SK-N-SH treated with all-trans-retinoic acid at 6 μM for 48 hours (cell line): ENCODE data around the gene AMZ1.

Experiments used
- ATAC-seq: fragments of 200-7000 bp; cut with Tn5 transposase; 3 replicates; pipeline ENCODE4 v1.9.1; 2020; ENCODE audit warnings: mild to moderate bottlenecking, moderate library complexity
- CSDC2 ChIP-seq: fragments of 250-450 bp; sonication (Bioruptor Pico); IDR thresholded peaks from 2 replicates; pipeline ENCODE4 v1.5.0; 2020; ENCODE audit warnings: mild to moderate bottlenecking, moderate library complexity
- ESRRG ChIP-seq: fragments of 250-450 bp; sonication (Bioruptor Pico); IDR thresholded peaks from 2 replicates; pipeline ENCODE4 v1.6.1; 2021; ENCODE audit warnings: mild to moderate bottlenecking
- PPARA ChIP-seq: fragments of 250-450 bp; sonication (Bioruptor Pico); IDR thresholded peaks from 2 replicates; pipeline ENCODE4 v1.5.0; 2020; ENCODE audit warnings: mild to moderate bottlenecking, borderline replicate concordance
- SNAI2 ChIP-seq: fragments of 250-450 bp; sonication (Bioruptor Pico); IDR thresholded peaks from 2 replicates; pipeline ENCODE4 v1.5.0; 2020; ENCODE audit warnings: mild to moderate bottlenecking, moderate library complexity
- TOX ChIP-seq: fragments of 250-450 bp; sonication (Bioruptor Pico); IDR thresholded peaks from 2 replicates; pipeline ENCODE4 v1.8.0; 2021; ENCODE audit warnings: mild to moderate bottlenecking, moderate library complexity, borderline replicate concordance
- ZC3H10 ChIP-seq: fragments of 250-450 bp; sonication (Bioruptor Pico); IDR thresholded peaks from 2 replicates; pipeline ENCODE4 v1.5.1; 2021; ENCODE audit warnings: mild to moderate bottlenecking, moderate library complexity
- ZFP3 ChIP-seq: fragments of 250-450 bp; sonication (Bioruptor Pico); IDR thresholded peaks from 2 replicates; pipeline ENCODE4 v1.5.0; 2020; ENCODE audit warnings: mild to moderate bottlenecking, moderate library complexity
- ZFP30 ChIP-seq: fragments of 450-650 bp; formaldehyde crosslinking; IDR thresholded peaks from 2 replicates; pipeline ENCODE4 v1.5.0; 2022; ENCODE audit warnings: mild to moderate bottlenecking, moderate library complexity
- ZNF565 ChIP-seq: fragments of 450-650 bp; formaldehyde crosslinking; conservative IDR thresholded peaks from 2 replicates; pipeline ENCODE4 v1.5.0; 2020; ENCODE audit warnings: low read depth, mild to moderate bottlenecking, moderate library complexity
- ZNF70 ChIP-seq: fragments of 450-650 bp; formaldehyde crosslinking; IDR thresholded peaks from 2 replicates; pipeline ENCODE4 v1.5.0; 2020; ENCODE audit warnings: mild to moderate bottlenecking, moderate library complexity
- ZNF8 ChIP-seq: fragments of 450-650 bp; formaldehyde crosslinking; IDR thresholded peaks from 2 replicates; pipeline ENCODE4 v1.5.0; 2020; ENCODE audit warnings: mild to moderate bottlenecking, moderate library complexity
- TF ChIP-seq, protein P1 (sequence below): fragments of 250-450 bp; sonication (Bioruptor Pico); IDR thresholded peaks from 2 replicates; pipeline ENCODE4 v1.5.0; 2020; ENCODE audit warnings: mild to moderate bottlenecking, moderate library complexity
- TF ChIP-seq, protein P2 (sequence below): fragments of 250-450 bp; sonication (Bioruptor Pico); IDR thresholded peaks from 2 replicates; pipeline ENCODE4 v1.8.0; 2021; ENCODE audit warnings: low read depth, mild to moderate bottlenecking, moderate library complexity, borderline replicate concordance

Gene AMZ1

DNA sequence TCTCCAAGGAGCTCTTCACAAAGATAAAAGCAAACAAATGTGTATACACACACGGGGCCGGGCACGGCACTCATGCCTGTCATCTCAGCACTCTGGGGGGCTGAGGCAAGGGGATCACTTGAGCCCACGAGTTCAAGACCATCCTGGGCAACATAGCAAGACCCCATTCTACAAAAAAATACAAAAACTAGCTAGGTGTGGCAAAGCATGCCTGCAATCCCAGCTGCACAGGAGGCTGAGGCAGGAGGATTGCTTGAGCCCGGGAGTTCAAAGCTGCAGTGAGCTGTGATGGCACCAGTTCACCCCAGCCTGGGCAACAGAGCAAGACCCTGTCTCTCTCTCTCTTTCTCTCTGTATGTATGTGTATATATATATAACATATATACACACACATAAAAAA, 33.9 kb upstream of the AMZ1 start (continued):
- TF ChIP-seq, protein P1, sequence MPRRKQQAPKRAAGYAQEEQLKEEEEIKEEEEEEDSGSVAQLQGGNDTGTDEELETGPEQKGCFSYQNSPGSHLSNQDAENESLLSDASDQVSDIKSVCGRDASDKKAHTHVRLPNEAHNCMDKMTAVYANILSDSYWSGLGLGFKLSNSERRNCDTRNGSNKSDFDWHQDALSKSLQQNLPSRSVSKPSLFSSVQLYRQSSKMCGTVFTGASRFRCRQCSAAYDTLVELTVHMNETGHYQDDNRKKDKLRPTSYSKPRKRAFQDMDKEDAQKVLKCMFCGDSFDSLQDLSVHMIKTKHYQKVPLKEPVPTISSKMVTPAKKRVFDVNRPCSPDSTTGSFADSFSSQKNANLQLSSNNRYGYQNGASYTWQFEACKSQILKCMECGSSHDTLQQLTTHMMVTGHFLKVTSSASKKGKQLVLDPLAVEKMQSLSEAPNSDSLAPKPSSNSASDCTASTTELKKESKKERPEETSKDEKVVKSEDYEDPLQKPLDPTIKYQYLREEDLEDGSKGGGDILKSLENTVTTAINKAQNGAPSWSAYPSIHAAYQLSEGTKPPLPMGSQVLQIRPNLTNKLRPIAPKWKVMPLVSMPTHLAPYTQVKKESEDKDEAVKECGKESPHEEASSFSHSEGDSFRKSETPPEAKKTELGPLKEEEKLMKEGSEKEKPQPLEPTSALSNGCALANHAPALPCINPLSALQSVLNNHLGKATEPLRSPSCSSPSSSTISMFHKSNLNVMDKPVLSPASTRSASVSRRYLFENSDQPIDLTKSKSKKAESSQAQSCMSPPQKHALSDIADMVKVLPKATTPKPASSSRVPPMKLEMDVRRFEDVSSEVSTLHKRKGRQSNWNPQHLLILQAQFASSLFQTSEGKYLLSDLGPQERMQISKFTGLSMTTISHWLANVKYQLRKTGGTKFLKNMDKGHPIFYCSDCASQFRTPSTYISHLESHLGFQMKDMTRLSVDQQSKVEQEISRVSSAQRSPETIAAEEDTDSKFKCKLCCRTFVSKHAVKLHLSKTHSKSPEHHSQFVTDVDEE (CRISPR knock-in tag): no peak
- TF ChIP-seq ZFP3 (CRISPR knock-in tag) (no peak), ZC3H10 (no peak), TOX (CRISPR knock-in tag) (no peak), CSDC2 (CRISPR knock-in tag) (no peak), ZNF8 (CRISPR knock-in tag) (no peak), ZNF70 (no peak)
- TF ChIP-seq, protein P2, sequence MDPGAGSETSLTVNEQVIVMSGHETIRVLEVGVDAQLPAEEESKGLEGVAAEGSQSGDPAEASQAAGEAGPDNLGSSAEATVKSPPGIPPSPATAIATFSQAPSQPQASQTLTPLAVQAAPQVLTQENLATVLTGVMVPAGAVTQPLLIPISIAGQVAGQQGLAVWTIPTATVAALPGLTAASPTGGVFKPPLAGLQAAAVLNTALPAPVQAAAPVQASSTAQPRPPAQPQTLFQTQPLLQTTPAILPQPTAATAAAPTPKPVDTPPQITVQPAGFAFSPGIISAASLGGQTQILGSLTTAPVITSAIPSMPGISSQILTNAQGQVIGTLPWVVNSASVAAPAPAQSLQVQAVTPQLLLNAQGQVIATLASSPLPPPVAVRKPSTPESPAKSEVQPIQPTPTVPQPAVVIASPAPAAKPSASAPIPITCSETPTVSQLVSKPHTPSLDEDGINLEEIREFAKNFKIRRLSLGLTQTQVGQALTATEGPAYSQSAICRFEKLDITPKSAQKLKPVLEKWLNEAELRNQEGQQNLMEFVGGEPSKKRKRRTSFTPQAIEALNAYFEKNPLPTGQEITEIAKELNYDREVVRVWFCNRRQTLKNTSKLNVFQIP (CRISPR knock-in tag): no peak

DNA sequence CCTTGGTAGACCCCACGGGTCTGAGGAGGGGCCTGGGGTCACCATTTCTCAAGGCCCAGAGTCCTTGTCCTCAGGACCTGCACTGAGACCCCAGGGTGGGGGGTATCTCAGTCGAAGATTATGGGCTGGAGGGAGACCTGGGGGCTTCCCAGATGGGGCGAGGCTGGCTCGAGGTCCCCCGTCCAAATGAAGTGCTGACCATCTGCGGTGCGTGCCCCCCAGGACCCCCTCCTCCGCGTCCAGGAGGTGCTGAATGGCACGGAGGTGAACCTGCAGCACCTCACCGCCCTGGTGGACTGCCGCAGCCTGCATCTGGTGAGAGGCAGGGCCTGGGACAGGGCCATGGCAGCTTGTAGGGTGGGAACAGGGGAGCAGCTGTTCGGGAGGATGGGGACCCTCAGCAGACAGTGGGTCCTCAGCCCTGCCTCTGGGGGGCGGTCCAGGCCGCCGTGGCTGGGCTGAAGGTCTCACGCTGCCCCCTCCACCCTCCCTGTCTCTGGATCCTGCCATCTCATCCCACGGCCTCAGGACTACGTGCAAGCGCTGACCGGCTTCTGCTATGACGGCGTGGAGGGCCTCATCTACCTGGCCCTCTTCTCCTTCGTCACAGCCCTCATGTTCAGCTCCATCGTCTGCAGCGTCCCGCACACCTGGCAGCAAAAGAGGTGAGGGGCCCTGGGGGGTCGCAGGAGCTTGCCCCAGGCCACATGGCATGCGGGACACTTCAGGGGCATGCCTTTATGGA, 32.0 kb upstream of the AMZ1 start:
- no peak for ATAC-seq
- TF ChIP-seq ZC3H10 (no peak), ESRRG (CRISPR knock-in tag) (no peak), ZNF8 (CRISPR knock-in tag) (no peak), PPARA (CRISPR knock-in tag) (no peak), CSDC2 (CRISPR knock-in tag) (no peak), ZNF565 (CRISPR knock-in tag) (no peak), ZFP30 (CRISPR knock-in tag) (no peak), ZNF70 (no peak), SNAI2 (no peak)
- TF ChIP-seq, protein P1 (CRISPR knock-in tag): no peak
- TF ChIP-seq, protein P2 (CRISPR knock-in tag): no peak

DNA sequence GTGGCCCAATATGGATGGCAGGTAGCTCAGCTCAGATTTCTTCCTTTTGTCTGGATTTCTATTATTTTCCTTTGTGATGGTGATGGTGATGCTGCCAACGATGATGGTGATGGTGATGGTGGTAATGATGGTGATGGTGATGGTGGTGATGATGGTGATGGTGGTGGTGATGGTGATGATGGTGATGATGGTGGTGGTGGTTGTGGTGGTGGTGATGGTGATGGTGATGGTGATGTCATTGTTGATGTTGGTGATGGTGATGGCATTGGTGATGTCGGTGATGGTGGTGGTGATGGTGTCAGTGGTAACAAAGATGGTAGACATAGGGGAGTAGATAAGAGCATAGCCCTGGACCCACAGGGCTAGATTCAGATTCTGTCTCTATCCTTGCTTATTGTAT, 30.8 kb upstream of the AMZ1 start:
- ATAC-seq: no peak
- TF ChIP-seq ZFP30 (CRISPR knock-in tag): no peak

DNA sequence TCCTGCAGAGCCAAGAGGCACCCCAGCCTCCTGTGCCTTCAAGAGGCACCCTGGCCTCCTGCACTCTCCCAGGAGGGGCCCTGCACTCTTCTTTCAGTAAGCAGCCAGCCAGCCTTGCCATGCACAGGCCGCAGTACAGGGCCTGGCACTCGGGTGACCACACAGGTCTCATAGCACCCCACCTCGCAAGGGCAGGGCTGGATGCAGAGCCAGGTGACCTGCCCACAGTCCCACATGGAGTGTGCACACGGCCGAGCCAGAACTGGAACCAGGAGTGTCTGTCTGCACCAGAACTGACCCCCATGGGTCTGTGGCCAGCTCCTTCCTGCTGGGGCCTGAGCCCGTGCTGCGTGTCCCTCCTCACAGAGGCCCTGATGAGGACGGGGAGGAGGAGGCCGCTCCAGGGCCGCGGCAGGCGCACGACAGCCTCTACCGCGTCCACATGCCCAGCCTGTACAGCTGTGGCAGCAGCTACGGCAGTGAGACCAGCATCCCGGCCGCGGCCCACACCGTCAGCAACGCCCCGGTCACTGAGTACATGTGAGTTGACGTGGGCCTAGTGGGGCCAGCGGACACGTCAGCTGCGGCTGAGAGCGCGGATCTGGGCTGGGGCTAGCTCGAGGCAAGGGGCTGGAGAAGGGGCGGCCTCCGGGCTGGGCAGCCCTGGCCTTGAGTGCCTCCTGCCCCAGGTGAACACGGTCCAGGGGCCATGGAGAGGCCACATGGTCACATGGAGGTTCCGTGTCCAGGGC, 29.9 kb upstream of the AMZ1 start:
- ATAC-seq: no peak

More for the DNA sequence above, 29.9 kb upstream of the AMZ1 start:
- TF ChIP-seq, protein P2 (CRISPR knock-in tag): no peak
